Parathyroid adenoma (tissue), 2 donors: ENCODE data around the gene PANK1.

Source experiments
- H2AFZ ChIP-seq: fragments of 300-600 bp; sonication (generic); one replicate; pipeline ENCODE4 v1.7.0; 2017; ENCODE audit warnings: antibody characterized with exemption, mild to moderate bottlenecking
- H3K27ac ChIP-seq: fragments of 300-600 bp; sonication (generic); one replicate; pipeline ENCODE4 v1.7.0; 2017
- H3K27me3 ChIP-seq: fragments of 300-600 bp; sonication (generic); one replicate; pipeline ENCODE4 v1.7.0; 2017; ENCODE audit warnings: low read length; ENCODE audit not compliant: control insufficient read depth, insufficient read depth
- H3K36me3 ChIP-seq: fragments of 300-600 bp; sonication (generic); one replicate; pipeline ENCODE4 v1.7.0; 2017; ENCODE audit warnings: low read length; ENCODE audit not compliant: control insufficient read depth, insufficient read depth
- H3K4me1 ChIP-seq: fragments of 300-600 bp; sonication (generic); one replicate; pipeline ENCODE4 v1.7.0; 2017; ENCODE audit warnings: control low read depth
- H3K4me2 ChIP-seq: fragments of 300-600 bp; sonication (generic); one replicate; pipeline ENCODE4 v1.7.0; 2017; ENCODE audit warnings: low read length
- H3K4me3 ChIP-seq: fragments of 300-600 bp; sonication (generic); one replicate; pipeline ENCODE4 v1.7.0; 2017; ENCODE audit warnings: low read depth, low read length
- H3K79me2 ChIP-seq: fragments of 300-600 bp; sonication (generic); one replicate; pipeline ENCODE4 v1.7.0; 2017; ENCODE audit warnings: control low read depth
- H3K9ac ChIP-seq: fragments of 300-600 bp; sonication (generic); one replicate; pipeline ENCODE4 v1.7.0; 2017; ENCODE audit warnings: mild to moderate bottlenecking
- H3K9me3 ChIP-seq: fragments of 300-600 bp; sonication (generic); one replicate; pipeline ENCODE4 v1.7.0; 2017; ENCODE audit warnings: low read length; ENCODE audit not compliant: control insufficient read depth
- TF ChIP-seq, protein P1 (sequence below): fragments of 300-600 bp; sonication (generic); IDR thresholded peaks from one replicate; pipeline ENCODE4 v1.7.0; 2017; ENCODE audit warnings: antibody characterized with exemption, mild to moderate bottlenecking
- donor health status: primary hyperparathyroidism.

The PANK1 gene

DNA sequence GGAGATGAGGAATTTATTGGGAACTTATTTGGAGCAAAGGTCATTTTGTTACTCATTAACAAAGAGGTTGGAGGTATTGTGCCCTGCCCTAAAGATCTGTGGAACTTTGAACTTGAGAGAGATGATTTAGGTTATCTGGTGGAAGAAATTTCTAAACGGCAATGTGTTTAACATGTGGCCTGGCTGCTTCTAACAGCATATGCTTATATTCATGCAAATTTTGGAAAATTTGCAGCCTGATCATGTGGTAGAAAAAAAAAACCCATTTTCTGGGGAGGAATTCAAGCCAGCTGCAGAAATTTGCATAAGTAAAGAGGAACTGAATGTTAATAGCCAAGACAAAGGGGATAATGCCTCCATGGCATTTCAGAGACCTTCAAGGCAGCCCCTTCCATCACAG lies 10.7 kb upstream of the PANK1 start:
- no peaks in the 10 kb centered on the region for H3K27me3 ChIP-seq
- TF ChIP-seq, protein P1, sequence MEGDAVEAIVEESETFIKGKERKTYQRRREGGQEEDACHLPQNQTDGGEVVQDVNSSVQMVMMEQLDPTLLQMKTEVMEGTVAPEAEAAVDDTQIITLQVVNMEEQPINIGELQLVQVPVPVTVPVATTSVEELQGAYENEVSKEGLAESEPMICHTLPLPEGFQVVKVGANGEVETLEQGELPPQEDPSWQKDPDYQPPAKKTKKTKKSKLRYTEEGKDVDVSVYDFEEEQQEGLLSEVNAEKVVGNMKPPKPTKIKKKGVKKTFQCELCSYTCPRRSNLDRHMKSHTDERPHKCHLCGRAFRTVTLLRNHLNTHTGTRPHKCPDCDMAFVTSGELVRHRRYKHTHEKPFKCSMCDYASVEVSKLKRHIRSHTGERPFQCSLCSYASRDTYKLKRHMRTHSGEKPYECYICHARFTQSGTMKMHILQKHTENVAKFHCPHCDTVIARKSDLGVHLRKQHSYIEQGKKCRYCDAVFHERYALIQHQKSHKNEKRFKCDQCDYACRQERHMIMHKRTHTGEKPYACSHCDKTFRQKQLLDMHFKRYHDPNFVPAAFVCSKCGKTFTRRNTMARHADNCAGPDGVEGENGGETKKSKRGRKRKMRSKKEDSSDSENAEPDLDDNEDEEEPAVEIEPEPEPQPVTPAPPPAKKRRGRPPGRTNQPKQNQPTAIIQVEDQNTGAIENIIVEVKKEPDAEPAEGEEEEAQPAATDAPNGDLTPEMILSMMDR: no peak
- H3K27ac ChIP-seq: no peak overlapping the region

DNA sequence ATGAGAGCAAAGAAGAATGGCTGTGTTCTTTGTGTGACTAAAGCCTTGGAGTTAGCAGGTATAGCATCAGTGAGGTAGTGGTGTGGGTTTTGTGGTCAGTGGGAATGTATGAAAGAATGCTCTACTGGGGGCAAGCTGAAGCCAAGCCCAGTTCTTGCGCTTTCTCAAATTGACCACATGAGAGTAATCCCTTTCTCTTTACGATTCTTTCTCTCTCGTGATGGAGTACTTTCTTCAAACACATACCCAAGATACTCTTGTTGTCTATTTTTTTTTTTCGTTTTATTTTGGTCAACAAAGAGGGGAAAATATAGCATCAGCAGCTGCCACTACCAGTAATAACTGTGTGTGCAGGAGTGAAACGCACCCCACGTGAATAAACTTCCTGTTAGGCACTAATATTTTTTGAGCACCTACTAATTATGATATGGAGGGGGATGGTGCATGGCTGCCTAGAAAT lies 8.4 kb upstream of the PANK1 start:
- TF ChIP-seq, protein P1: no peak
- no peaks in the 10 kb centered on the region for H3K27me3 ChIP-seq
- H3K9me3 ChIP-seq: no peaks in the 10 kb centered on the region
- H3K36me3 ChIP-seq: no peaks in the 10 kb centered on the region
- no peaks in the 10 kb centered on the region for H3K4me1 ChIP-seq
- H2AFZ ChIP-seq: no peak overlapping the region
- no peak overlapping the region for H3K9ac ChIP-seq
- H3K4me2 ChIP-seq: no peak overlapping the region
- H3K27ac ChIP-seq: no peak overlapping the region
- no peaks in the 10 kb centered on the region for H3K79me2 ChIP-seq
- H3K4me3 ChIP-seq: no peak overlapping the region

More for the DNA sequence above, 10.7 kb upstream of the PANK1 start:
- no peak overlapping the region for H3K9ac ChIP-seq
- H2AFZ ChIP-seq: no peak overlapping the region
- H3K4me2 ChIP-seq: no peak overlapping the region
- no peak overlapping the region for H3K4me3 ChIP-seq
- H3K4me1 ChIP-seq: peaks cover 5% of the 10 kb centered on the region
- no peaks in the 10 kb centered on the region for H3K9me3 ChIP-seq
- H3K79me2 ChIP-seq: no peaks in the 10 kb centered on the region
- H3K36me3 ChIP-seq: no peaks in the 10 kb centered on the region

DNA sequence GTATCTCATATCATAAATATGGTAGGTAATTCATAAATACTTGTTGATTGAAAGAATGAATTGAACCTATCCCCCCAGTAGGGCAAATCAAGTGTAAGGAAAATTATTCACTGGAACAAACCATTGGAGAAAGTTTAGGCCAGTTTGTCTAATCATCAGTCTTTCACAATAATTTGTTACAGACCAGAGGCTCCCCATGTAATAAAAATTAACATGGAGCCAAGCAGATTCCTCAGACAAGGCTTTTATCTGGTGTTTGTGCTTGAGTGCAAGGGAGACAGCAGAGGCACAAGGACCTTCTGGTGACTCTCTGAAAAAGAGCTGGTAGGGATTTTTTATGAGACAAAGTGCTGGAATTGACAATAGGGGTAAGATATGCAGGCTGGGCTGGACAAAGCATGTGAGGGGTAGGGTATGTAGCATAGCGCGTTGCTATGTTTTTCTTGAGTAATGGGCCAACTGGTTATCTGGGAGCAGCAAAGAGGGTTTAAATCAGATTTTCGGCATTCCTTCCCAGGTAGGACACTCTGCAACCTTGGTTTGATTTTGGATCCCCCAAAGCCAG lies 7.8 kb upstream of the PANK1 start:
- Histone ChIP-seq H3K9me3 (no peaks in the 10 kb centered on the region), H3K36me3 (no peaks in the 10 kb centered on the region), H3K9ac (no peak overlapping the region), H3K27me3 (no peaks in the 10 kb centered on the region), H3K4me2 (no peak overlapping the region), H3K27ac (no peak overlapping the region), H3K4me3 (no peak overlapping the region), H3K4me1 (no peaks in the 10 kb centered on the region), H2AFZ (no peak overlapping the region), H3K79me2 (no peaks in the 10 kb centered on the region)
- TF ChIP-seq, protein P1: no peak

DNA sequence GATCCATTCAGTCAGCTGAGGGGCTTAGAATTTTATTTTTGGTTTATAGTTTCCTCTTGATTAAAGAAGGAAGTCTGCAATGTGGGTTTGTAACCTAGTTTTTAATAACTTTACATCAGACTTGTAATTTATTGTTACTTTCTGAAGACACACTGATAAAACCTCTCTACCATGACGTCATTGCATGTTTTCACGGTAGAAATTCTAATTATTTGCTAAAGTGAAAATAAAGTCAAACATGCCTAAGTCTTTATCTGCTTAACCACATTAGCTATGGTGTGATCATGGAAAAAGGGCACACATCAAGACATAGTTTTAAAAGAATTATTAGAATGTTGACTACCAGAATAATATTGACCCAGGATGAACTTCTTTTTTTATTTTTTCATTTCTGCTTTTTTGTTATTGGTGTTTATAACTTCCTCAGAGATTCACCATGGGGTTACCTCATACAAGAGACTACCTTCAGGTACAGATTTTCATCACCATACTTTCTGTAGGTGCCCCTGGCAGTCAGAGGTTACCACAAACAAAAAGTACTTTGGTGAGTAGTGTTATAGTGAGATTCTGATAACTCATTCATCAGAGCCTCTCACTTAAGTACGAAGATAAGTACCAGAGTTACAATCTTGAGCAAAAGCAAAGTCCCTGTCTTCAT lies 7.0 kb upstream of the PANK1 start:
- Histone ChIP-seq H3K4me2 (no peak overlapping the region), H3K4me1 (no peaks in the 10 kb centered on the region), H3K27ac (no peak overlapping the region), H3K27me3 (no peaks in the 10 kb centered on the region), H3K9ac (no peak overlapping the region), H3K9me3 (no peaks in the 10 kb centered on the region), H3K4me3 (no peak overlapping the region), H2AFZ (no peak overlapping the region), H3K79me2 (no peaks in the 10 kb centered on the region), H3K36me3 (no peaks in the 10 kb centered on the region)
- TF ChIP-seq, protein P1: no peak
